Liver (tissue), 9 donors: Measurements from ENCODE around the gene CARS1. TPM values are rescaled to one million over a fixed set of nuclear protein-coding genes. Genes with fewer than 3 reads are reported as not detected.

Experiments used
- DNase-seq: peaks from one replicate; pipeline ENCODE4 v3.0.0-alpha.2; 2017; ENCODE audit warnings: low spot score
- H3K27ac ChIP-seq, 2 donors: one replicate each; pipeline ENCODE4 v1.7.0; 2013; ENCODE audit warnings: inconsistent platforms in 2 of 2, low read length in 2 of 2, control low read depth in 1 of 2, low read depth in 1 of 2, mild to moderate bottlenecking in 1 of 2
- H3K27me3 ChIP-seq, 4 donors: one replicate each; pipeline versions ENCODE4 v1.6.1 to v1.7.0; 2013; ENCODE audit warnings: low read length in 3 of 4, inconsistent platforms in 1 of 4, mild to moderate bottlenecking in 1 of 4, moderate library complexity in 1 of 4; ENCODE audit not compliant: control insufficient read depth in 4 of 4, insufficient read depth in 4 of 4
- H3K36me3 ChIP-seq, 4 donors: one replicate each; pipeline versions ENCODE4 v1.6.1 to v1.7.0; 2013; ENCODE audit warnings: low read length in 3 of 4, mild to moderate bottlenecking in 3 of 4, low read depth in 1 of 4, moderate library complexity in 1 of 4; ENCODE audit not compliant: control insufficient read depth in 4 of 4, insufficient read depth in 3 of 4
- H3K4me1 ChIP-seq, 4 donors: one replicate each; pipeline versions ENCODE4 v1.6.1 to v1.7.0; 2013; ENCODE audit warnings: low read length in 3 of 4, mild to moderate bottlenecking in 3 of 4, moderate library complexity in 1 of 4; ENCODE audit not compliant: control insufficient read depth in 4 of 4, insufficient read depth in 4 of 4
- H3K4me3 ChIP-seq, 3 donors: one replicate each; pipeline versions ENCODE4 v1.6.1 to v1.7.0; 2013; ENCODE audit warnings: low read length in 3 of 3, control low read depth in 1 of 3, low read depth in 1 of 3, mild to moderate bottlenecking in 1 of 3
- H3K9ac ChIP-seq, 2 donors: one replicate each; pipeline ENCODE4 v1.7.0; 2013; ENCODE audit warnings: low read length in 2 of 2, mild to moderate bottlenecking in 2 of 2, moderate library complexity in 2 of 2, control low read depth in 1 of 2, low read depth in 1 of 2
- H3K9me3 ChIP-seq, 4 donors: one replicate each; pipeline versions ENCODE4 v1.6.1 to v1.7.0; 2013; ENCODE audit warnings: low read length in 3 of 4; ENCODE audit not compliant: control insufficient read depth in 4 of 4
- EGR1 ChIP-seq, 2 donors: IDR thresholded peaks; 2 replicates each; pipeline ENCODE4 v1.6.1; 2016 to 2018; ENCODE audit warnings: antibody characterized with exemption in 2 of 2, low read depth in 2 of 2
- FOXA1 ChIP-seq: IDR thresholded peaks from 2 replicates; pipeline ENCODE4 v1.6.1; 2016; ENCODE audit warnings: antibody characterized with exemption
- GABPA ChIP-seq, 2 donors: IDR thresholded peaks in 1 of 2; conservative IDR thresholded peaks in 1 of 2; 2 replicates each; pipeline ENCODE4 v1.6.1; 2016; ENCODE audit warnings: antibody characterized with exemption in 2 of 2, mild to moderate bottlenecking in 1 of 2, moderate library complexity in 1 of 2
- HNF4G ChIP-seq: IDR thresholded peaks from 2 replicates; pipeline ENCODE4 v1.6.1; 2016; ENCODE audit warnings: antibody characterized with exemption
- JUND ChIP-seq, 2 donors: IDR thresholded peaks; 2 replicates each; pipeline ENCODE4 v1.6.1; 2016; ENCODE audit warnings: antibody characterized with exemption in 2 of 2
- NR2F2 ChIP-seq: IDR thresholded peaks from 2 replicates; pipeline ENCODE4 v1.6.1; 2016; ENCODE audit warnings: antibody characterized with exemption
- RAD21 ChIP-seq, 2 donors: IDR thresholded peaks; 2 replicates each; pipeline ENCODE4 v1.6.1; 2016; ENCODE audit warnings: antibody characterized with exemption in 2 of 2, mild to moderate bottlenecking in 2 of 2
- SP1 ChIP-seq: IDR thresholded peaks from 2 replicates; pipeline ENCODE4 v1.6.1; 2018; ENCODE audit warnings: antibody characterized with exemption, mild to moderate bottlenecking
- YY1 ChIP-seq: IDR thresholded peaks from 2 replicates; pipeline ENCODE4 v1.6.1; 2016; ENCODE audit warnings: antibody characterized with exemption, mild to moderate bottlenecking
- whole genome bisulfite sequencing: extraction: QIAGEN DNeasy Blood & Tissue Kit; methylation state at CpG from one replicate; pipeline ENCODE4 v1.1.7; 2013; 5-methylcytosine and 5-hydroxymethylcytosine counted together
- polyA plus RNA-seq, 2 donors: library from polyadenylated mRNA; stranded (reverse) in 1 of 2; unstranded in 1 of 2; fragments of 200-250 nt in 1 of 2; fragments of >200 nt in 1 of 2; fragmentation: Nextera tagmentation in 1 of 2; extraction: Ambion mirVana in 1 of 2; gene quantifications; one replicate each; pipeline versions ENCODE4 v1.2.1 to v1.2.3, GENCODE V29; 2013 to 2015
- total RNA-seq, 2 donors: library from RNA; depleted of rRNA; stranded (reverse); fragments of >200 nt; gene quantifications; one replicate each; pipeline ENCODE4 v1.2.3, GENCODE V29; 2014
- TF ChIP-seq, protein P1 (sequence below): IDR thresholded peaks from 2 replicates; pipeline ENCODE4 v1.6.1; 2016; ENCODE audit warnings: antibody characterized with exemption
- TF ChIP-seq, protein P2 (sequence below): fragments of 150-350 bp; IDR thresholded peaks from 2 replicates; pipeline ENCODE4 v1.5.1; 2017; ENCODE audit warnings: improper control_type of control experiment, low read depth, low read length; ENCODE audit not compliant: missing input control
- TF ChIP-seq, protein P3 (sequence below): IDR thresholded peaks from 2 replicates; pipeline ENCODE4 v1.6.1; 2016; ENCODE audit warnings: antibody characterized with exemption
- donor health status: healthy.
- donor health status: healthy.
- donor health status: healthy.
- donor health status: healthy.
- donor health status: healthy.

Gene CARS1
- total and polyA plus RNA-seq, 4 donors, result 15.2 to 40.1 (median 22.1) TPM

DNA sequence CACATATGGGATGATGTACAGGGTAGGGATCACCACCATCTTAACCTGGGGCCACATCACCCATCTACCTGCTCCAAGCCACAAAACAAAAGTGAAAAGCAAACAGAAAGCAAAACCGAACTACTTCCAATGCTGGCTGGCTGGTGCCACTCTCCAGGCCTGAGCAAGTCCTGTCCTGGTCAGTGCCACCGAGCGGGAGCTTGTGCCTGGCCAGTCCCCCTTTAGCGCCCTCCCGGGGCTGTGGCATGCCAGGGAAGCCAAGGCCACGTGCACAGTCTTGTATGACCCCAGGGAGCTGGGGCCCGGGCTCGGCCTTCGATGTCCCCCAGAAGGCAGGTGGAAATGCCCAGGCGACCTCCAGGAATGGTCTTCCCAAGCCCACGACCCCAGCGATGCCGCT, 47.2 kb downstream of the CARS1 start (continued):
- TF ChIP-seq, protein P1, sequence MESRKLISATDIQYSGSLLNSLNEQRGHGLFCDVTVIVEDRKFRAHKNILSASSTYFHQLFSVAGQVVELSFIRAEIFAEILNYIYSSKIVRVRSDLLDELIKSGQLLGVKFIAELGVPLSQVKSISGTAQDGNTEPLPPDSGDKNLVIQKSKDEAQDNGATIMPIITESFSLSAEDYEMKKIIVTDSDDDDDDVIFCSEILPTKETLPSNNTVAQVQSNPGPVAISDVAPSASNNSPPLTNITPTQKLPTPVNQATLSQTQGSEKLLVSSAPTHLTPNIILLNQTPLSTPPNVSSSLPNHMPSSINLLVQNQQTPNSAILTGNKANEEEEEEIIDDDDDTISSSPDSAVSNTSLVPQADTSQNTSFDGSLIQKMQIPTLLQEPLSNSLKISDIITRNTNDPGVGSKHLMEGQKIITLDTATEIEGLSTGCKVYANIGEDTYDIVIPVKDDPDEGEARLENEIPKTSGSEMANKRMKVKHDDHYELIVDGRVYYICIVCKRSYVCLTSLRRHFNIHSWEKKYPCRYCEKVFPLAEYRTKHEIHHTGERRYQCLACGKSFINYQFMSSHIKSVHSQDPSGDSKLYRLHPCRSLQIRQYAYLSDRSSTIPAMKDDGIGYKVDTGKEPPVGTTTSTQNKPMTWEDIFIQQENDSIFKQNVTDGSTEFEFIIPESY, result no peak
- no peak for TF ChIP-seq NR2F2
- no peak for TF ChIP-seq JUND (IDR thresholded peaks at IDR 0.05)
- no peak for TF ChIP-seq HNF4G
- TF ChIP-seq GABPA (IDR thresholded peaks at IDR 0.05 in 1 of 2, conservative IDR thresholded peaks at IDR 0.05 in 1 of 2), result no peak
- TF ChIP-seq YY1, result no peak
- no peak for TF ChIP-seq FOXA1

DNA sequence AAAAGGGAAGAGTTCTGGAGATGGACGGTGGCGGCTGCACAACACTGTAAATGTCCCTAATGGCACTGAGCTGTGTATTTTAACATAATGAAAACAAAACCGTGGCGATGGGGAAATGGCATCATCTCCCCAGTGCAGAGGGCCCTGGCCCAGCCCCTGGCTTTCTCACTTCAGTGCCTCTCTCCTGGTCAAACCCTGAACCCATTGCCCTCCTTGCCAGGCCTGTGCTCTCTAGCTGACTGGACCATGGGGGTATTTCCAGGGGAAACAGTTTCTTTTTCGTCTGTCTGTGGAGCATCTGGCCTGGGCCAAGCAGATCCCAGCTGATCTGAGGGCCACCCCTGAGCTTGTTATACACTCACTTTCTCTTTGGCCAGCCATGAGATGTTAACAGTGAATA, 47.7 kb downstream of the CARS1 start:
- 86% methylated on average over 5 of the region's 5 CpGs for WGBS
- no peaks in the 10 kb centered on the region for H3K27me3 ChIP-seq
- H3K9ac ChIP-seq, result no peak overlapping the region
- H3K4me1 ChIP-seq, result no peaks in the 10 kb centered on the region
- TF ChIP-seq, protein P2, sequence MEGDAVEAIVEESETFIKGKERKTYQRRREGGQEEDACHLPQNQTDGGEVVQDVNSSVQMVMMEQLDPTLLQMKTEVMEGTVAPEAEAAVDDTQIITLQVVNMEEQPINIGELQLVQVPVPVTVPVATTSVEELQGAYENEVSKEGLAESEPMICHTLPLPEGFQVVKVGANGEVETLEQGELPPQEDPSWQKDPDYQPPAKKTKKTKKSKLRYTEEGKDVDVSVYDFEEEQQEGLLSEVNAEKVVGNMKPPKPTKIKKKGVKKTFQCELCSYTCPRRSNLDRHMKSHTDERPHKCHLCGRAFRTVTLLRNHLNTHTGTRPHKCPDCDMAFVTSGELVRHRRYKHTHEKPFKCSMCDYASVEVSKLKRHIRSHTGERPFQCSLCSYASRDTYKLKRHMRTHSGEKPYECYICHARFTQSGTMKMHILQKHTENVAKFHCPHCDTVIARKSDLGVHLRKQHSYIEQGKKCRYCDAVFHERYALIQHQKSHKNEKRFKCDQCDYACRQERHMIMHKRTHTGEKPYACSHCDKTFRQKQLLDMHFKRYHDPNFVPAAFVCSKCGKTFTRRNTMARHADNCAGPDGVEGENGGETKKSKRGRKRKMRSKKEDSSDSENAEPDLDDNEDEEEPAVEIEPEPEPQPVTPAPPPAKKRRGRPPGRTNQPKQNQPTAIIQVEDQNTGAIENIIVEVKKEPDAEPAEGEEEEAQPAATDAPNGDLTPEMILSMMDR, result no peak
- TF ChIP-seq SP1 (no peak), JUND (IDR thresholded peaks at IDR 0.05) (no peak)
- TF ChIP-seq, protein P3, sequence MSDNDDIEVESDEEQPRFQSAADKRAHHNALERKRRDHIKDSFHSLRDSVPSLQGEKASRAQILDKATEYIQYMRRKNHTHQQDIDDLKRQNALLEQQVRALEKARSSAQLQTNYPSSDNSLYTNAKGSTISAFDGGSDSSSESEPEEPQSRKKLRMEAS, result no peak
- H3K4me3 ChIP-seq, result no peak overlapping the region
- H3K27ac ChIP-seq, result no peak overlapping the region
- peaks cover 8 to 73% (median 38%) of the 10 kb centered on the region in 4 donors for H3K36me3 ChIP-seq
- H3K9me3 ChIP-seq, result no peaks in the 10 kb centered on the region
- DNase-seq, result no peak

DNA sequence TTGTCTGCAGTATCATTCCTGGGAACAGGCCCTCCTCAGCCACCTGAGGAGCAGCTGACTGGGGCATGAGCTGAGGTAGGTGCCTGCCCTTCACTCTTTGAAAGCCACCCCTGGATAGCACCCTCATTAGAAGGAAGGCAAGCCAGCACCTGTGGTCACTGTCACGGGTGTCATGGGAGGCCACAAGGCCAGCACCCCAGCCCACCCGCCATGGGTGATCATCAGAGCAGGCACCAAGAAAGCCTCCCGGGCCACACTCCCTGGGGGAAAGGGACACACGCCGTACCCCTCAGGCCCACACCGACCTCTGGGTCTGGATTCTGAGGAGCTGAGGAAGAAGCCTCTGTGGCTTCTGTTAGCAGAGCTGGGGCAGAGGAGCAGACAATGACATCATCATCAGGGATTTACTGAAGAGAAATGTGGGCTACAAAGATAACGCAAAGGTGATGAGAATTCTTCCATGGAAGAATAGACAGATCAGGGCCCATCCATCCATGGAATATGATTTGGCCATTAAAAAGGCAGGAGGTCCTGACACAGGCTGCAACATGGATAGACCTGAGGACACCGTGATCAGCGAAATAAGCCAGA, 48.4 kb downstream of the CARS1 start:
- Histone ChIP-seq H3K27me3 (no peaks in the 10 kb centered on the region), H3K27ac (no peak overlapping the region), H3K4me1 (no peaks in the 10 kb centered on the region), H3K9ac (no peak overlapping the region), H3K9me3 (no peaks in the 10 kb centered on the region), H3K36me3 (peaks cover 8 to 73% (median 41%) of the 10 kb centered on the region in 4 donors), H3K4me3 (no peak overlapping the region)
- 95% methylated on average over 9 of the region's 9 CpGs for WGBS
- no peak for DNase-seq
- TF ChIP-seq EGR1 (IDR thresholded peaks at IDR 0.05; ENCODE audit: low read depth in 2 of 2), result no peak
- TF ChIP-seq, protein P2, result no peak
- TF ChIP-seq FOXA1, result no peak
- no peak for TF ChIP-seq RAD21 (IDR thresholded peaks at IDR 0.05)
